IMR-90 (cell line): ENCODE results near the gene ST8SIA4.

Source experiments
- BHLHE40 ChIP-seq: fragments of 150-350 bp; IDR thresholded peaks from 2 replicates; pipeline ENCODE4 v1.6.1; 2016; ENCODE audit warnings: mild to moderate bottlenecking, low read depth, low read length
- CEBPB ChIP-seq: IDR thresholded peaks from 2 replicates; pipeline ENCODE4 v1.6.1; 2012; ENCODE audit warnings: low read depth, low read length, improper control_type of control experiment
- POLR2A ChIP-seq: IDR thresholded peaks from 2 replicates; pipeline ENCODE4 v1.6.1; 2012; ENCODE audit warnings: mild to moderate bottlenecking, low read depth, low read length
- RAD21 ChIP-seq: IDR thresholded peaks from 2 replicates; pipeline ENCODE4 v1.6.1; 2012; ENCODE audit warnings: low read length, improper control_type of control experiment
- SMC3 ChIP-seq: fragments of 150-350 bp; IDR thresholded peaks from 2 replicates; pipeline ENCODE4 v1.6.1; 2016; ENCODE audit warnings: low read depth, mild to moderate bottlenecking, antibody characterized with exemption, low read length, moderate library complexity
- TF ChIP-seq, protein P1 (sequence below): conservative IDR thresholded peaks from 2 replicates; pipeline ENCODE4 v1.5.1; 2012; ENCODE audit warnings: mild to moderate bottlenecking, low read depth, low read length, improper control_type of control experiment
- TF ChIP-seq, protein P2 (sequence below): fragments of 150-350 bp; IDR thresholded peaks from 2 replicates; pipeline ENCODE4 v1.6.1; 2017; ENCODE audit warnings: mild to moderate bottlenecking, antibody characterized with exemption, low read length, low read depth
- TF ChIP-seq, protein P3 (sequence below): fragments of 150-350 bp; IDR thresholded peaks from 2 replicates; pipeline ENCODE4 v1.6.1; 2016; ENCODE audit warnings: low read depth, mild to moderate bottlenecking, low read length, moderate library complexity, borderline replicate concordance

DNA sequence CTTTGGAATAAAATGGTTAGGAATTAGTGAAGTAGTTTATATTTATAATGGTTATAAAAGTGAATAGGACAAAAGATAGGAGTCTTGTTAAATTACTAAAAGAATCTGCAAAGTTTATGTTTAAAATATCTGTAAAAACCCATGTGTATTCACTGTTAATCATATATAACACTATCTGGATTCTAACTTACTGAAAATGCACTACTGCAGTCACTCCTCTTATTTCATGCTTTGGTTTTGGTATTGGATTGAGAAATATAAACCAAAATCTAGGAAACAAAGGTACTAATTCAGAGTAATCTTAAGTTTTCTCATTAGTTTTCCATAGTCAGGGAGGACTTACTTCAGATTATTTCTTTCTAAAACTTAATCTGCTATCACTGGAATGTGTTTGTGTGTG, 49.5 kb downstream of the ST8SIA4 start:
- TF ChIP-seq, protein P1, sequence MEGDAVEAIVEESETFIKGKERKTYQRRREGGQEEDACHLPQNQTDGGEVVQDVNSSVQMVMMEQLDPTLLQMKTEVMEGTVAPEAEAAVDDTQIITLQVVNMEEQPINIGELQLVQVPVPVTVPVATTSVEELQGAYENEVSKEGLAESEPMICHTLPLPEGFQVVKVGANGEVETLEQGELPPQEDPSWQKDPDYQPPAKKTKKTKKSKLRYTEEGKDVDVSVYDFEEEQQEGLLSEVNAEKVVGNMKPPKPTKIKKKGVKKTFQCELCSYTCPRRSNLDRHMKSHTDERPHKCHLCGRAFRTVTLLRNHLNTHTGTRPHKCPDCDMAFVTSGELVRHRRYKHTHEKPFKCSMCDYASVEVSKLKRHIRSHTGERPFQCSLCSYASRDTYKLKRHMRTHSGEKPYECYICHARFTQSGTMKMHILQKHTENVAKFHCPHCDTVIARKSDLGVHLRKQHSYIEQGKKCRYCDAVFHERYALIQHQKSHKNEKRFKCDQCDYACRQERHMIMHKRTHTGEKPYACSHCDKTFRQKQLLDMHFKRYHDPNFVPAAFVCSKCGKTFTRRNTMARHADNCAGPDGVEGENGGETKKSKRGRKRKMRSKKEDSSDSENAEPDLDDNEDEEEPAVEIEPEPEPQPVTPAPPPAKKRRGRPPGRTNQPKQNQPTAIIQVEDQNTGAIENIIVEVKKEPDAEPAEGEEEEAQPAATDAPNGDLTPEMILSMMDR: no peak
- TF ChIP-seq POLR2A: no peak
- TF ChIP-seq, protein P2, sequence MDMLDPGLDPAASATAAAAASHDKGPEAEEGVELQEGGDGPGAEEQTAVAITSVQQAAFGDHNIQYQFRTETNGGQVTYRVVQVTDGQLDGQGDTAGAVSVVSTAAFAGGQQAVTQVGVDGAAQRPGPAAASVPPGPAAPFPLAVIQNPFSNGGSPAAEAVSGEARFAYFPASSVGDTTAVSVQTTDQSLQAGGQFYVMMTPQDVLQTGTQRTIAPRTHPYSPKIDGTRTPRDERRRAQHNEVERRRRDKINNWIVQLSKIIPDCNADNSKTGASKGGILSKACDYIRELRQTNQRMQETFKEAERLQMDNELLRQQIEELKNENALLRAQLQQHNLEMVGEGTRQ: no peak
- TF ChIP-seq, protein P3, sequence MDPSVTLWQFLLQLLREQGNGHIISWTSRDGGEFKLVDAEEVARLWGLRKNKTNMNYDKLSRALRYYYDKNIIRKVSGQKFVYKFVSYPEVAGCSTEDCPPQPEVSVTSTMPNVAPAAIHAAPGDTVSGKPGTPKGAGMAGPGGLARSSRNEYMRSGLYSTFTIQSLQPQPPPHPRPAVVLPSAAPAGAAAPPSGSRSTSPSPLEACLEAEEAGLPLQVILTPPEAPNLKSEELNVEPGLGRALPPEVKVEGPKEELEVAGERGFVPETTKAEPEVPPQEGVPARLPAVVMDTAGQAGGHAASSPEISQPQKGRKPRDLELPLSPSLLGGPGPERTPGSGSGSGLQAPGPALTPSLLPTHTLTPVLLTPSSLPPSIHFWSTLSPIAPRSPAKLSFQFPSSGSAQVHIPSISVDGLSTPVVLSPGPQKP: no peak
- TF ChIP-seq RAD21: no peak
- TF ChIP-seq SMC3: no peak
- no peak for TF ChIP-seq CEBPB
- TF ChIP-seq BHLHE40: no peak
